IPS-18c (cell line): ENCODE measurements around the gene CCR6.

Source experiments
- H3K4me3 ChIP-seq: 2 replicates; pipeline ENCODE4 v1.7.0; 2013; ENCODE audit warnings: low read depth, mild to moderate bottlenecking, low read length, moderate library complexity; ENCODE audit not compliant: insufficient read depth
- H3K9me3 ChIP-seq: one replicate; pipeline ENCODE4 v1.6.1; 2013; ENCODE audit warnings: mild to moderate bottlenecking, low read length, moderate library complexity; ENCODE audit not compliant: control insufficient read depth, insufficient read depth

The CCR6 gene

GRCh38 chr6:167094820-167095637 is 27.9 kb upstream of the CCR6 start:
- Histone ChIP-seq H3K9me3 (no peaks in the 10 kb centered on the region), H3K4me3 (no peak overlapping the region)

GRCh38 chr6:167095888-167096287 is 27.0 kb upstream of the CCR6 start:
- Histone ChIP-seq H3K4me3 (no peak overlapping the region), H3K9me3 (no peaks in the 10 kb centered on the region)

- Histone ChIP-seq H3K9me3 (no peaks in the 10 kb centered on the region), H3K4me3 (no peak overlapping the region)
Measured at GRCh38 chr6:167096991-167097390, 25.9 kb upstream of the CCR6 start.

GRCh38 chr6:167097770-167098169 is 25.1 kb upstream of the CCR6 start:
- no peak overlapping the region for H3K4me3 ChIP-seq
- H3K9me3 ChIP-seq: no peaks in the 10 kb centered on the region

- Histone ChIP-seq H3K9me3 (no peaks in the 10 kb centered on the region), H3K4me3 (no peak overlapping the region)
Measured at GRCh38 chr6:167098825-167099225, 24.1 kb upstream of the CCR6 start.

- H3K9me3 ChIP-seq: no peaks in the 10 kb centered on the region
- H3K4me3 ChIP-seq: no peak overlapping the region
Measured at GRCh38 chr6:167099707-167100106, 23.2 kb upstream of the CCR6 start.

GRCh38 chr6:167100241-167100674 is 22.6 kb upstream of the CCR6 start:
- Histone ChIP-seq H3K9me3 (no peaks in the 10 kb centered on the region), H3K4me3 (no peak overlapping the region)

- H3K4me3 ChIP-seq: no peak overlapping the region
- H3K9me3 ChIP-seq: no peaks in the 10 kb centered on the region
Measured at GRCh38 chr6:167102318-167102717, 20.6 kb upstream of the CCR6 start.

GRCh38 chr6:167103041-167103891 is 19.6 kb upstream of the CCR6 start:
- Histone ChIP-seq H3K4me3 (no peak overlapping the region), H3K9me3 (no peaks in the 10 kb centered on the region)

GRCh38 chr6:167104388-167104787 is 18.5 kb upstream of the CCR6 start:
- Histone ChIP-seq H3K4me3 (no peak overlapping the region), H3K9me3 (no peaks in the 10 kb centered on the region)

GRCh38 chr6:167105060-167105459 is 17.8 kb upstream of the CCR6 start:
- H3K9me3 ChIP-seq: no peaks in the 10 kb centered on the region

GRCh38 chr6:167106406-167106805 is 16.5 kb upstream of the CCR6 start:
- Histone ChIP-seq H3K4me3 (no peak overlapping the region), H3K9me3 (no peaks in the 10 kb centered on the region)

More at GRCh38 chr6:167105060-167105459, 17.8 kb upstream of the CCR6 start:
- H3K4me3 ChIP-seq: no peak overlapping the region

GRCh38 chr6:167107787-167108186 is 15.1 kb upstream of the CCR6 start:
- Histone ChIP-seq H3K4me3 (no peak overlapping the region), H3K9me3 (no peaks in the 10 kb centered on the region)

- Histone ChIP-seq H3K9me3 (no peaks in the 10 kb centered on the region), H3K4me3 (no peak overlapping the region)
Measured at GRCh38 chr6:167108278-167108677, 14.6 kb upstream of the CCR6 start.

- H3K9me3 ChIP-seq: no peaks in the 10 kb centered on the region
- no peak overlapping the region for H3K4me3 ChIP-seq
Measured at GRCh38 chr6:167109651-167110050, 13.2 kb upstream of the CCR6 start.

GRCh38 chr6:167111597-167111996 is 11.3 kb upstream of the CCR6 start:
- H3K4me3 ChIP-seq: no peak overlapping the region
- no peaks in the 10 kb centered on the region for H3K9me3 ChIP-seq

GRCh38 chr6:167112421-167112820 is 10.5 kb upstream of the CCR6 start:
- H3K4me3 ChIP-seq: no peak overlapping the region
- H3K9me3 ChIP-seq: no peaks in the 10 kb centered on the region
